HG02884 (cell line): ENCODE data around the gene HK1.
"Not testable (repeated sequence)": the region's sequence is repeated elsewhere in the genome, so short reads cannot be mapped to it uniquely, and the experiment has no call there.

Source experiments
- ATAC-seq: cut with Tn5 transposase; IDR thresholded peaks from one replicate; pipeline ENCODE4 v1.9.1; 2021; ENCODE audit warnings: mild to moderate bottlenecking, moderate library complexity; ENCODE audit not compliant: unreplicated experiment

Gene HK1

GRCh38 chr10:69325637-69326523 lies 47.6 kb downstream of the HK1 start:
- ATAC-seq, result not testable (repeated sequence)

GRCh38 chr10:69326692-69327091 lies 48.4 kb downstream of the HK1 start:
- no peak for ATAC-seq

- peak; percentile 84 for ATAC-seq
Measured at GRCh38 chr10:69327463-69328379, 49.4 kb downstream of the HK1 start.

- ATAC-seq, result peak; percentile 13
Measured at GRCh38 chr10:69328380-69328735, 50.1 kb downstream of the HK1 start.

- not testable (repeated sequence) for ATAC-seq
Measured at GRCh38 chr10:69328888-69329287, 50.6 kb downstream of the HK1 start.

- ATAC-seq, result no peak
Measured at GRCh38 chr10:69329721-69330178, 51.5 kb downstream of the HK1 start.

- no peak for ATAC-seq
Measured at GRCh38 chr10:69331161-69331560, 52.9 kb downstream of the HK1 start.

- ATAC-seq, result no peak
Measured at GRCh38 chr10:69332278-69333010, 54.1 kb downstream of the HK1 start.

- no peak for ATAC-seq
Measured at GRCh38 chr10:69333205-69333604, 54.9 kb downstream of the HK1 start.

GRCh38 chr10:69333865-69334301 lies 55.6 kb downstream of the HK1 start:
- not testable (repeated sequence) for ATAC-seq

- no peak for ATAC-seq
Measured at GRCh38 chr10:69334302-69335062, 56.2 kb downstream of the HK1 start.

GRCh38 chr10:69335063-69335587 lies 56.8 kb downstream of the HK1 start:
- ATAC-seq, result peak; percentile 71

- ATAC-seq, result no peak
Measured at GRCh38 chr10:69335613-69336012, 57.3 kb downstream of the HK1 start.

- no peak for ATAC-seq
Measured at GRCh38 chr10:69336952-69337295, 58.6 kb downstream of the HK1 start.

GRCh38 chr10:69337296-69338132 lies 59.2 kb downstream of the HK1 start:
- ATAC-seq, result no peak

GRCh38 chr10:69338133-69338456 lies 59.8 kb downstream of the HK1 start:
- ATAC-seq, result no peak

GRCh38 chr10:69338547-69339450 lies 60.5 kb downstream of the HK1 start:
- ATAC-seq, result no peak

- no peak for ATAC-seq
Measured at GRCh38 chr10:69340695-69341094, 62.4 kb downstream of the HK1 start.
